Transverse colon (tissue), 4 donors: ENCODE data around the gene IDS. TPM values are rescaled to one million over a fixed set of nuclear protein-coding genes. Genes with fewer than 3 reads are reported as not detected.

Source experiments
- DNase-seq: peaks from one replicate; pipeline ENCODE4 v3.0.0-alpha.2; 2019
- H3K27ac ChIP-seq, 4 donors: fragments of 200-600 bp; sonication (generic); 2 replicates each; pipeline ENCODE4 v1.5.1; 2016 to 2018; ENCODE audit warnings: inconsistent platforms in 4 of 4
- H3K27me3 ChIP-seq: fragments of 200-600 bp; sonication (generic); 2 replicates; pipeline ENCODE4 v1.5.1; 2017; ENCODE audit warnings: inconsistent platforms
- H3K36me3 ChIP-seq, 4 donors: fragments of 200-600 bp; sonication (generic); 2 replicates each; pipeline ENCODE4 v1.5.1; 2017 to 2019; ENCODE audit warnings: inconsistent platforms in 4 of 4
- H3K4me1 ChIP-seq, 4 donors: fragments of 200-600 bp; sonication (generic); 2 replicates each; pipeline ENCODE4 v1.5.1; 2017 to 2020; ENCODE audit warnings: inconsistent platforms in 4 of 4
- H3K4me3 ChIP-seq, 4 donors: fragments of 200-600 bp; sonication (generic); 1 replicate in 1 of 4; 2 replicates in 3 of 4; pipeline versions ENCODE4 v1.5.1 to v1.6.1; 2017 to 2019; ENCODE audit warnings: inconsistent platforms in 4 of 4
- H3K9me3 ChIP-seq, 2 donors: fragments of 200-600 bp; sonication (generic); 2 replicates each; pipeline ENCODE4 v1.5.1; 2017 to 2019; ENCODE audit warnings: inconsistent platforms in 2 of 2
- CTCF ChIP-seq, 5 experiments: fragments of 200-600 bp in 3 of 5; fragments of 450-650 bp in 2 of 5; sonication (generic) in 3 of 5; IDR thresholded peaks; 1 replicate in 2 of 5; 2 replicates in 3 of 5; pipeline ENCODE4 v1.5.1; 2016 to 2017; ENCODE audit warnings: antibody characterized with exemption in 5 of 5, inconsistent platforms in 3 of 5, mild to moderate bottlenecking in 2 of 5, moderate library complexity in 1 of 5
- EP300 ChIP-seq: sonication (generic); formaldehyde crosslinking; IDR thresholded peaks from one replicate; pipeline ENCODE4 v1.6.1; 2017; ENCODE audit warnings: antibody characterized with exemption, low read depth
- POLR2A ChIP-seq: fragments of 450-650 bp; IDR thresholded peaks from one replicate; pipeline ENCODE4 v1.6.1; 2016; ENCODE audit warnings: antibody characterized with exemption, mild to moderate bottlenecking, moderate library complexity
- POLR2AphosphoS5 ChIP-seq, 3 donors: sonication (generic); formaldehyde crosslinking; IDR thresholded peaks; one replicate each; pipeline ENCODE4 v1.6.1; 2016; ENCODE audit warnings: antibody characterized with exemption in 3 of 3
- WGBS, 2 donors: methylation state at CpG; one replicate each; pipeline ENCODE4 v1.1.5; 2018; ENCODE audit warnings: low coverage in 1 of 2; 5-methylcytosine and 5-hydroxymethylcytosine counted together
- in situ Hi-C, 4 donors: fragments of 200-750 bp; cut with MboI; loops; one replicate each; pipeline versions ENCODE4 v1.15.0 to v1.15.1; 2017; ENCODE audit warnings: low sequenced_read_pairs in 3 of 4, low pct_ligation_motif_present in 1 of 4, low pct_unique_long_range_greater_than_20kb in 1 of 4
- intact Hi-C: fragments of 100-400 bp; cut with DNase I; formaldehyde crosslinking; loops from one replicate; pipeline ENCODE4 v1.15.1; 2023; ENCODE audit warnings: low total_unique reads
- total RNA-seq, 4 donors: library from RNA; depleted of rRNA; stranded (reverse); fragments of >200 nt; gene quantifications; one replicate each; pipeline ENCODE4 v1.1.0, GENCODE V29; 2016

IDS gene
- total RNA-seq, 4 donors from 2014 or later = 52.5 to 137 (median 59.2) TPM

GRCh38 chrX:149467920-149468319 is 37.2 kb downstream of the IDS start:
- H3K9me3 ChIP-seq = no peaks in the 10 kb centered on the region
- intact Hi-C loops = no loop called here
- H3K27ac ChIP-seq = no peak overlapping the region
- WGBS, 2 donors = 52% methylated on average over 5 of the region's 5 CpGs; no CpG with 5 or more reads in 1 of the 2 donors
- TF ChIP-seq EP300 (no peak), CTCF (IDR thresholded peaks at IDR 0.05) (no peak), POLR2A (no peak), POLR2AphosphoS5 (IDR thresholded peaks at IDR 0.05) (no peak)
- no peak overlapping the region for H3K4me3 ChIP-seq
- H3K4me1 ChIP-seq = no peaks in the 10 kb centered on the region
- in situ Hi-C loops = loop anchor here in 1 of 4 donors (25.0 kb wide), 1 partner anchor 1431 kb away; no protein-coding TSS in a partner anchor
- no peaks in the 10 kb centered on the region for H3K27me3 ChIP-seq
- DNase-seq = no peak
- no peaks in the 10 kb centered on the region for H3K36me3 ChIP-seq

DNA sequence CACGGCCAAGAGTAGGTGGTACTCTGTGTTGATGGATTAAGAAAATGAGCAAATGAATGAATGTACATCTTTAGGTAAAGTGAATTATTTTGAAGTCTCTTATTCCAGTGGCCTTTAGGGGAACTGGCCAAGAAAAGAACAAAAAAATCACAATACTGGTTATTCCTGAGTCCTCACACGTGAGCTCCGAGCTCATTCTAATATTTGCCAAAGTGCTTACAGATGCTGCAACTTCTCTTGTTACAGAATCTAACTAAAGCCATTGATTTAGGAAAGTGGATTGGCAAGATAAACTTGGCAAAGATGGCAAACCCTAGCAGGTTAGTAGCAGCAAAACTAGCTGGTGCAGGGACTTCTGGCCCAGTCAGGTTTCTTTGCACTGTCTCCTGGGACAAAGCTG is 37.6 kb downstream of the IDS start:
- Histone ChIP-seq H3K27me3 (no peaks in the 10 kb centered on the region), H3K4me1 (no peaks in the 10 kb centered on the region), H3K27ac (no peak overlapping the region), H3K9me3 (no peaks in the 10 kb centered on the region), H3K36me3 (no peaks in the 10 kb centered on the region), H3K4me3 (no peak overlapping the region)
- in situ Hi-C loops (loop anchor here in 1 of 4 donors (25.0 kb wide), 1 partner anchor 1430 kb away; no protein-coding TSS in a partner anchor), intact Hi-C loops (no loop called here)
- DNase-seq = no peak
- TF ChIP-seq CTCF (IDR thresholded peaks at IDR 0.05) (no peak), POLR2AphosphoS5 (IDR thresholded peaks at IDR 0.05) (no peak), EP300 (no peak), POLR2A (no peak)
- WGBS, 2 donors = 80 to 100% methylated on average over 2 to 3 of the region's 3 CpGs

DNA sequence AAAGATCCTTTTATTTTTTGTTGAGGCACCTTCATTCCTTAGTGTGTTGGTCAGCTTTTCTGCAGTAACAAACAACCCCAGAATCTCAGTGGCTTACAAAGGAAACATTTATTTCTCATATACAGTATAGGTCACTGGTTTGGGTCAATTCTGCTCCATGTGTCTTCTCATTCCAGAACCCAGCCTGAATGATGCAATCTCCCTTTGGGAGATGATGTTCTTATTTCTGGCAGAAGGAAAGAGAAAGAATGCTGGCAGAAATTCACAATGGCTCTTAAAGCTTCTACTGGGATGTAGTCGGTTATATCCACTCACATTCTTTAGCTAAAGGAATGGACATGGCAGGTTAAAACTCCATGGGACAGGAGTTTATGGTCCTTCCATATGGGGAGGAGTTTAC is 42.3 kb downstream of the IDS start:
- TF ChIP-seq POLR2A (no peak), CTCF (IDR thresholded peaks at IDR 0.05) (no peak)
- intact Hi-C loops (no loop called here), in situ Hi-C loops (loop anchor here in 1 of 4 donors (25.0 kb wide), 1 partner anchor 1426 kb away; no protein-coding TSS in a partner anchor)
- Histone ChIP-seq H3K27ac (no peak overlapping the region), H3K4me1 (no peaks in the 10 kb centered on the region), H3K9me3 (no peaks in the 10 kb centered on the region), H3K27me3 (no peaks in the 10 kb centered on the region), H3K36me3 (no peaks in the 10 kb centered on the region), H3K4me3 (no peak overlapping the region)
- WGBS, 2 donors = 71% methylated on average over 1 of the region's 1 CpG; no CpG with 5 or more reads in 1 of the 2 donors
- DNase-seq = no peak

DNA sequence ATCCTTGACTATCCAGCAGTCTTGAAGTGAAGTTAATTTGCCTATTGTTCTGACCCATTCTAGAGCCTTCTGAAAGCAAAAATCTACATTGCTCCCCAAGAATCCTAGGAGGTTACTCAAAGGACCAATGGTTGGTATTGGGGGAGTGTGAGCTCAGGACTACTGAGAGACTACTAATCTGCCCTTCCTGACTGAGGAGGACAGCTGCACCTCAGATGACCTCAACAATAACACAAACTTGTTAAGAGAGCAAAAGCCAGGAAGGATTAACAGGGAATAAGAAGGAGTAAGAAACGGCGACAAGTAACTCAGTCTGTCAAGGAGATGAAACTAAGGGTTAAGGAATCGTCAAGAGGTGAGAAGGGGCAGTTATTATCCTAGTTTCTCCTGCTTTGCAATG is 43.4 kb downstream of the IDS start:
- intact Hi-C loops = no loop called here
- no peak for TF ChIP-seq CTCF (IDR thresholded peaks at IDR 0.05)
- TF ChIP-seq POLR2AphosphoS5 (IDR thresholded peaks at IDR 0.05) = no peak
- no peak for TF ChIP-seq EP300
- TF ChIP-seq POLR2A = no peak
- 72% methylated on average over 3 of the region's 3 CpGs; no CpG with 5 or more reads in 1 of the 2 donors for WGBS, 2 donors

More for the DNA sequence above, 43.4 kb downstream of the IDS start:
- H3K4me1 ChIP-seq = no peaks in the 10 kb centered on the region
- no peaks in the 10 kb centered on the region for H3K9me3 ChIP-seq
- H3K4me3 ChIP-seq = no peak overlapping the region
- H3K36me3 ChIP-seq = no peaks in the 10 kb centered on the region
- no peak overlapping the region for H3K27ac ChIP-seq
- in situ Hi-C loops = loop anchor here in 1 of 4 donors (25.0 kb wide), 1 partner anchor 1424 kb away; no protein-coding TSS in a partner anchor
- H3K27me3 ChIP-seq = no peaks in the 10 kb centered on the region
- DNase-seq = no peak
